ENCODE measurements around the gene CSAD.

DNA sequence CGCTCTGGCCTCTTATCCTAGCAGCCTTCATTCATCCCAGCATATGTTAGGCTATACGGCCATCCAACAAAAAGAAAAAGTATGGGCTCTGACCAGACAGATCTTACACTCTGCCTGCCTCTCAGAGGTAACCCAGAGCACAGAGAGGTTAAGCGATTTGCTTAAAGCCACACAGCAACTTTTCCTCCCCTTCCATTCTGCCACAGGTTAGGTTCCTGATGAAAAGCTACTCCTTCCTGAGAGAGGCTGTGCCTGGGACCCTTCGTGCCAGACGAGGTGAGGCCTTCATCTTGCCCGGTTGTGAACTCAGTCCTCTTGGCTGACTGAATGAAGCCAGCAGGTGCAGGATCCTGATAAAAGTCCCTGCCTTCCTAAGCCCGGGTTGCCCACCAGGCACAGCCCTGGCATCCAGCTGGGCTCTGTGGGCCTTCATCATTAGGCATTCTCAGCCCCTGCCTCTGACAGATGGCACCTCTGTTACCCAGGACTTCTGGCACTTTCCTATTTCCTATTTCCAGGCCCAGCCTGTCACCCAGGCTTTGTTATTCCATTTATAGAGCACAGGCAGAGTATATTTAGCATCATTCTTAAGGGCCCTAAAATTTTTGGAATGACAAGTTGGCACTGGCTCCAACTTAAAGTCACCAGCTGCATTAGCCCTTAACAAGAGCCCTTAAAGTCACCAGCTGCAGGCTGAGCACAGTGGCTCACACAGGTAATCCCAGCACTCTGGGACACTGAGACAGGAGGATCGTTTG is 64.7 kb downstream of the CSAD start:
- TF ChIP-seq, protein P1, sequence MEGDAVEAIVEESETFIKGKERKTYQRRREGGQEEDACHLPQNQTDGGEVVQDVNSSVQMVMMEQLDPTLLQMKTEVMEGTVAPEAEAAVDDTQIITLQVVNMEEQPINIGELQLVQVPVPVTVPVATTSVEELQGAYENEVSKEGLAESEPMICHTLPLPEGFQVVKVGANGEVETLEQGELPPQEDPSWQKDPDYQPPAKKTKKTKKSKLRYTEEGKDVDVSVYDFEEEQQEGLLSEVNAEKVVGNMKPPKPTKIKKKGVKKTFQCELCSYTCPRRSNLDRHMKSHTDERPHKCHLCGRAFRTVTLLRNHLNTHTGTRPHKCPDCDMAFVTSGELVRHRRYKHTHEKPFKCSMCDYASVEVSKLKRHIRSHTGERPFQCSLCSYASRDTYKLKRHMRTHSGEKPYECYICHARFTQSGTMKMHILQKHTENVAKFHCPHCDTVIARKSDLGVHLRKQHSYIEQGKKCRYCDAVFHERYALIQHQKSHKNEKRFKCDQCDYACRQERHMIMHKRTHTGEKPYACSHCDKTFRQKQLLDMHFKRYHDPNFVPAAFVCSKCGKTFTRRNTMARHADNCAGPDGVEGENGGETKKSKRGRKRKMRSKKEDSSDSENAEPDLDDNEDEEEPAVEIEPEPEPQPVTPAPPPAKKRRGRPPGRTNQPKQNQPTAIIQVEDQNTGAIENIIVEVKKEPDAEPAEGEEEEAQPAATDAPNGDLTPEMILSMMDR (IDR thresholded peaks at IDR 0.05): no peak
- TF ChIP-seq POLR2A (IDR thresholded peaks at IDR 0.05): no peak
- TF ChIP-seq EP300 (IDR thresholded peaks at IDR 0.05): no peak
